CD4-positive, alpha-beta T cell treated with Interleukin-2 at 100 ng/mL for 4 hours (primary cell): ENCODE results near the gene DOK3.

Experiments used
- DNase-seq: peaks from one replicate; pipeline ENCODE4 v3.0.0-alpha.2; 2020; ENCODE audit warnings: low spot score

The DOK3 gene

GRCh38 chr5:177511796-177512675, 2.4 kb upstream of the DOK3 start:
- no peak for DNase-seq

- DNase-seq, result no peak
These were observed 1.6 kb upstream of the DOK3 start for GRCh38 chr5:177511181-177511580.

GRCh38 chr5:177510567-177511053, 984 bp upstream of the DOK3 start:
- DNase-seq, result no peak

- no peak for DNase-seq
These were observed 453 bp upstream of the DOK3 start for GRCh38 chr5:177509991-177510566.

- DNase-seq, result no peak
These were observed 789 bp downstream of the DOK3 start for GRCh38 chr5:177508837-177509236.

DNA sequence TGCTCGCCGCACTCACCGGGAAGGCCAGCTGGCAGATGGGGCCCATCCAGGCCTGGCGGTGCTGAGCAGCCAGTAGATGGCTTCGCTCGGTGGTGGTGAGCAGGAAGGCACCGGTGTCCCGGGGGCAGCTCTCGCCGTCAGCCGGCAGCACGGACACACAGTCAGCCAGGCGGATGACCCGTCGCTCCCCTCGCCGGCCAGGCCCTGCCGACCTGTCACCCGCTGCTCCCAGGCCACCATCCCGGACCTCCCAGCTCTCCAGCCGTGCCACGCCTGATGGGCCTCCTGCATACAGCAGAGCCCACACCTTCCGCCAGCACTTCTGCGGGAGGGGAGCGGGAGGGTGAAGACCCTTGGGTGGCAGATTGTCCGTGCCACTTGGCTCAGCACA, 1.4 kb downstream of the DOK3 start:
- no peak for DNase-seq

DNA sequence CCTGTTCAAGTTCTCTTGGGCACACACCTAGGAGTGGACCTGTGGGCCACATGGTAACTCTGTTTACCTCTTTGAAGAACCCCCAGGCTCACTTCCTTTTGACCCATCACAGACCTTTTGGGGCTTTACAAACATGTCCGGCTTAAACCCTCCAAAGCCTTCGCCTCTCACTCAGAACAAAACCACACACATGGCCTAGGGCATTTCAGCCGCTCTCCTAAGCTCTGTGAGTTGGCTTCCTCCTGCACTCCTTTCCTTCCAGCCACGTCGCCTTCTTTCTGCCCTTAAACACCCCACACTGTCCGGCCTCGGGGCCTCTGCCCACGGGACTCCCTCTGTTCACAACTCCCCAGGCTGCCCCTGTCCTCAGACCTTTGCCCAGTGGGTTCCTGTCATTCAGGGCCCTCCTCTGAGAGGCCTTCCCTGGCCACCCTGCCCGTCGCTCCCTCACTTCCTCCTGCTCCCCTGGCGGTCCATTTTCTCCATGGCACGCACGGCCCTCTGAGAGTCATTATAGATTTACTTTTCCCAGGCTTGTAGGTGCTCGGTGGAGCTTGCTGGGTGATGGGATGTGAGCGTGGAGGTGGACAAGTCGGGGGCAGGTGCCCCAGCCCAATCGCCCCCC, 1.9 kb downstream of the DOK3 start:
- DNase-seq, result no peak

DNA sequence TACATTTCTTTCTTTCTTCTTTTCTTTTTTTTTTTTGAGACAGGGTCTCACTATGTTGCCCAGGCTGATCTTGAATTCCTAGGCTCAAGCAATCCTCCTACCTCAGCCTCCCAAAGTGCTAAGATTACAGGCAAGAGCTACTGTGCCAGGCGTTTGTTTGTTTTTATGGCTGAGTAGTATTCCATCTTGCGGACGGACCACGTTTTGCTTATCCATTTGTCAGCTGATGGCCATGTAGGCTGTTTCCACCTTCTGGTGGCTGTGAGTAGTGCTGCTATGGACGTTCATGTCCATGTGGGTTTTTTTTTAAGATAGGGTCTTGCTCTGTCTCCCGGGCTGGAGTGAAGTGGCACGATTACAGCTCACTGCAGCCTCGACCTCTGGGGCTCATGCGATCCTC, 2.5 kb downstream of the DOK3 start:
- DNase-seq, result no peak

- DNase-seq, result no peak
These were observed 4.6 kb downstream of the DOK3 start for GRCh38 chr5:177505075-177505474.

DNA sequence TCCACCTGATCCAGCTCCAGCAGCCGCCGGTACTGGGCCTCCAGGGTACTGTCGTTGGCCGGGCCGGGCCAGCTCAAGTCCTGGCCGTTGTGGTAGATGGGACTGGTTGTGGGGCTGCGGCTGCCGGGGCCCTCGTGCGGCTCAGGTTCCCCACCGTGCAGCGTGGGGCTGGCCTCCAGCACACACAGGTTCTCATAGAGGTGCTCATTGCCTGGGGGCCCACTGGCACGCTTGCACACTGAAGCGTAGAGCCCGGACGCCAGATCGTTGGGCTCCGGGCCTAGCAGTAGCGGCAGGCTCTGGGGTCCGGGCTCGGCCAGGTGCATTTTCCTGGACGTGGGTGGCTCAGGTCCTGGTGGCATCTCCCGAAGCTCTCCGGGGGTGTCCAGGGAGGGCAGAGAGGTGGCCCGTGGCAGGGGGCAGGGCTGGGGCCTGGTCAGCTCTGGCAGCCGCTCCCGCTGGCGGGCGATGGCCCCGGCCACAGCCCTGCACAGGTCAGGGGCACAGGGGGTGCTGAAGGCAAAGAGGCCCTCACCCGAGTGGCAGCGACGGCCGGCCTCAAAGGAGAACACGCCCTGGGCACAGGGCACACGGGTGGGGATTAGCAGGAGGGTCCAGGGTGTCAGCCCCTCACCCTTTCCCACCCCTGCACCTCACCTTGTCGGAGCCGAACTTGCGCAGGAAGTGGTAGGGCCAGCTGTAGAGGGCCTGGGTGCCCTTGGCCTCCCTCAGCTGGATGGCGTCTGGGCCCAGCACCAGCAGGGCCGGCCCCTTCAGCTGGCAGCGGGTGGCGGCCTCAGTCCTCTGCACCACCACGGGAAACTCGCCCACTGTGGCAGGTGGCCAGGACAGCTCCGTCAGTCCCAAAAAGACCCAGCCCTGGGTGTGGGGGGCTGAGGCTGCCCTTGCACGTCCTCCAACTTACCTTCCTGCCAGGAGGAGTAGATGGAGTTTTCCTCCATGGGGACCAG, 5.3 kb downstream of the DOK3 start:
- no peak for DNase-seq

GRCh38 chr5:177503351-177504085, 6.1 kb downstream of the DOK3 start:
- DNase-seq, result no peak

- DNase-seq, result no peak
These were observed 6.7 kb downstream of the DOK3 start for GRCh38 chr5:177502886-177503285.

GRCh38 chr5:177501874-177502678, 7.5 kb downstream of the DOK3 start:
- no peak for DNase-seq

GRCh38 chr5:177500685-177501522, 8.7 kb downstream of the DOK3 start:
- peak; percentile 83 for DNase-seq

DNA sequence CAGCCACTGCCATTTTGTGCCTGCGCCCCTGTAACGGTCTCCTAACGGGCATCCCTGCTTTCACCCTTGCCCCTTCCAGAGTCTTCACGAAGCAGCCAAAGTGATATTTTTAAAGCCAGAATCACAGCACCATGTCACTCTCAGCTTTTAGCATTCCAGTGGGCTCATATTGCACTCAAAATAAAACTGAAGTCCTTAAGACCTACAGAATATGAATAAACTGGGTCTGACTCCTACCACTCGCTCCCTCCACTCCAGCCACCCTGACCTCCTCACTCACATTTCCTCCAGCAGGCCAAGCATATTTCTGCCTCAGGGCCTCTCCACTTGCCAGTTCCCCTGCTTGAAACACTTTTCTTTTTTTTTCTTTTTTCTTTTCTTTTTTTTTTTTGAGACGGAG, 9.8 kb downstream of the DOK3 start:
- DNase-seq, result no peak

- no peak for DNase-seq
These were observed 11.4 kb downstream of the DOK3 start for GRCh38 chr5:177498013-177498787.

- peak; percentile 94 for DNase-seq
These were observed 12.2 kb downstream of the DOK3 start, which contains the start of gene PDLIM7 for GRCh38 chr5:177497292-177498012. Gene PDLIM7 (minus strand): TSS chr5:177497604. CDS start chr5:177496512, 1,092 bp downstream.
